ENCODE data around the gene PREX1. TPM values are rescaled to one million over a fixed set of nuclear protein-coding genes. Genes with fewer than 3 reads are reported as not detected.

Gene PREX1
- total RNA-seq, 1 experiment from 2014 or later: 20.0 TPM

DNA sequence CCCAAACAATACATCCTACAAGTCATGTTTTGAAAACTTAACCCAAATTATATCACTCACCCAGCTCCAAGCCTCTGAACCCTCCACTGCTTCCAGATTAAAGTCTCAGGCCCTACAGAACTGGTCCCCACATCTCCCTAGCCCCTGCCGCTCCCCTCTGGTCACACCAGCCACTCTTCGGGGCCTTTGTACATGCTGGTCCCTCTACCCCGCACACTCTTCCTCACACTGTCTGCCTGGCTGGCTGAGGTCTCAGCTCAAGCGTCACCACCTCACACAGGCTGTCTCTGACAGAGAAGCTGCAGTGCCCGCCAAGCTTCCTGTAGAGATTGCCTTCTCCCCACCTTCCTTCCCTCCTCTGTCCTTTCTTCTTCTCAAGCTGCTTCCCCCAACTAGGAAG lies 192.4 kb downstream of the PREX1 start:
- Histone ChIP-seq H3K27me3 (ENCODE audit: control insufficient read depth, insufficient read depth, low read length) (no peaks in the 10 kb centered on the region), H3K36me3 (ENCODE audit: control insufficient read depth, insufficient read depth, low read length) (no peaks in the 10 kb centered on the region), H3K4me1 (ENCODE audit: control insufficient read depth, insufficient read depth, low read length) (no peaks in the 10 kb centered on the region), H3K4me3 (ENCODE audit: low read depth in 2 of 2, low read length in 2 of 2) (no peak overlapping the region), H3K27ac (ENCODE audit: low read length) (no peak overlapping the region), H3K9me3 (ENCODE audit: control insufficient read depth, insufficient read depth, low read depth, low read length) (no peaks in the 10 kb centered on the region)
- DNase-seq (ENCODE audit: low read depth, low spot score): no peak
- TF ChIP-seq, protein P1, sequence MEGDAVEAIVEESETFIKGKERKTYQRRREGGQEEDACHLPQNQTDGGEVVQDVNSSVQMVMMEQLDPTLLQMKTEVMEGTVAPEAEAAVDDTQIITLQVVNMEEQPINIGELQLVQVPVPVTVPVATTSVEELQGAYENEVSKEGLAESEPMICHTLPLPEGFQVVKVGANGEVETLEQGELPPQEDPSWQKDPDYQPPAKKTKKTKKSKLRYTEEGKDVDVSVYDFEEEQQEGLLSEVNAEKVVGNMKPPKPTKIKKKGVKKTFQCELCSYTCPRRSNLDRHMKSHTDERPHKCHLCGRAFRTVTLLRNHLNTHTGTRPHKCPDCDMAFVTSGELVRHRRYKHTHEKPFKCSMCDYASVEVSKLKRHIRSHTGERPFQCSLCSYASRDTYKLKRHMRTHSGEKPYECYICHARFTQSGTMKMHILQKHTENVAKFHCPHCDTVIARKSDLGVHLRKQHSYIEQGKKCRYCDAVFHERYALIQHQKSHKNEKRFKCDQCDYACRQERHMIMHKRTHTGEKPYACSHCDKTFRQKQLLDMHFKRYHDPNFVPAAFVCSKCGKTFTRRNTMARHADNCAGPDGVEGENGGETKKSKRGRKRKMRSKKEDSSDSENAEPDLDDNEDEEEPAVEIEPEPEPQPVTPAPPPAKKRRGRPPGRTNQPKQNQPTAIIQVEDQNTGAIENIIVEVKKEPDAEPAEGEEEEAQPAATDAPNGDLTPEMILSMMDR (IDR thresholded peaks at IDR 0.05): no peak
- TF ChIP-seq TCF7L2 (IDR thresholded peaks at IDR 0.05; ENCODE audit: low read depth, low read length) (no peak), POLR2AphosphoS5 (IDR thresholded peaks at IDR 0.05; ENCODE audit: low read depth, low read length) (no peak), SIN3A (IDR thresholded peaks at IDR 0.05; ENCODE audit: borderline replicate concordance, insufficient read depth, low read depth, low read length) (no peak)
- TF ChIP-seq, protein P2, sequence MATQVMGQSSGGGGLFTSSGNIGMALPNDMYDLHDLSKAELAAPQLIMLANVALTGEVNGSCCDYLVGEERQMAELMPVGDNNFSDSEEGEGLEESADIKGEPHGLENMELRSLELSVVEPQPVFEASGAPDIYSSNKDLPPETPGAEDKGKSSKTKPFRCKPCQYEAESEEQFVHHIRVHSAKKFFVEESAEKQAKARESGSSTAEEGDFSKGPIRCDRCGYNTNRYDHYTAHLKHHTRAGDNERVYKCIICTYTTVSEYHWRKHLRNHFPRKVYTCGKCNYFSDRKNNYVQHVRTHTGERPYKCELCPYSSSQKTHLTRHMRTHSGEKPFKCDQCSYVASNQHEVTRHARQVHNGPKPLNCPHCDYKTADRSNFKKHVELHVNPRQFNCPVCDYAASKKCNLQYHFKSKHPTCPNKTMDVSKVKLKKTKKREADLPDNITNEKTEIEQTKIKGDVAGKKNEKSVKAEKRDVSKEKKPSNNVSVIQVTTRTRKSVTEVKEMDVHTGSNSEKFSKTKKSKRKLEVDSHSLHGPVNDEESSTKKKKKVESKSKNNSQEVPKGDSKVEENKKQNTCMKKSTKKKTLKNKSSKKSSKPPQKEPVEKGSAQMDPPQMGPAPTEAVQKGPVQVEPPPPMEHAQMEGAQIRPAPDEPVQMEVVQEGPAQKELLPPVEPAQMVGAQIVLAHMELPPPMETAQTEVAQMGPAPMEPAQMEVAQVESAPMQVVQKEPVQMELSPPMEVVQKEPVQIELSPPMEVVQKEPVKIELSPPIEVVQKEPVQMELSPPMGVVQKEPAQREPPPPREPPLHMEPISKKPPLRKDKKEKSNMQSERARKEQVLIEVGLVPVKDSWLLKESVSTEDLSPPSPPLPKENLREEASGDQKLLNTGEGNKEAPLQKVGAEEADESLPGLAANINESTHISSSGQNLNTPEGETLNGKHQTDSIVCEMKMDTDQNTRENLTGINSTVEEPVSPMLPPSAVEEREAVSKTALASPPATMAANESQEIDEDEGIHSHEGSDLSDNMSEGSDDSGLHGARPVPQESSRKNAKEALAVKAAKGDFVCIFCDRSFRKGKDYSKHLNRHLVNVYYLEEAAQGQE (IDR thresholded peaks at IDR 0.05; ENCODE audit: insufficient read depth in 1 of 2, low read depth in 2 of 2, low read length in 1 of 2): no peak
- POLR2A ChIA-PET: no interaction called here
- in situ Hi-C loops (cut with HindIII; ENCODE audit: low pct_unique_long_range_greater_than_20kb, low sequenced_read_pairs) (no loop called here), intact Hi-C loops (cut with micrococcal nuclease; ENCODE audit: unreplicated experiment) (no loop called here)
- CTCF ChIA-PET: interaction anchor here (0.9 kb wide), 1 partner anchor 22 kb away, joined by 3 read pairs; no protein-coding TSS in a partner anchor
- no TSS peak for BruUV-seq (replicated peaks)
- no peak for ATAC-seq

DNA sequence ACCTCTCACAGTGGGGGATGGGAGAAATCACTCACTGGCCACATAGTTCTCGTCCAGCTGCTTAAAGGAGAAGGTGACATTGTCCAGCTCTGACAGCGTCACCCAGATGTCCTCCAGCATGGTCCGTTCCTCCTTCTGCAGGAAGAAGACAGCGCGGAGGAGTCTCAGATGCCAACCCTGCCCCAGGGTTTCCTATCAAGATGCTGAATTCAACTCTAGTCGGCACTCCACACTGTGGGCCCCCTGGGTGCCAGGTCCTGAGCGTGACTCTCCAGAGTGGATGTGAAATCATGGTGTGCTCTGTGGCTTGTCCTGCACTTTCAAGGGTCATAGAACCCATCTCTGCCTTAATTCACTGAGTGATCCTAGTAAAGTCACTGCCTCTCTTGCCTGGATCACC lies 193.2 kb downstream of the PREX1 start:
- no peak for TF ChIP-seq POLR2AphosphoS5 (IDR thresholded peaks at IDR 0.05; ENCODE audit: low read depth, low read length)
- TF ChIP-seq TCF7L2 (IDR thresholded peaks at IDR 0.05; ENCODE audit: low read depth, low read length): no peak
- TF ChIP-seq, protein P2 (IDR thresholded peaks at IDR 0.05; ENCODE audit: insufficient read depth in 1 of 2, low read depth in 2 of 2, low read length in 1 of 2): no peak
- TF ChIP-seq SIN3A (IDR thresholded peaks at IDR 0.05; ENCODE audit: borderline replicate concordance, insufficient read depth, low read depth, low read length): no peak
- TF ChIP-seq, protein P1 (IDR thresholded peaks at IDR 0.05): no peak
- DNase-seq (ENCODE audit: low read depth, low spot score): no peak
- ChIA-PET POLR2A (no interaction called here), CTCF (no interaction called here)
- intact Hi-C loops (cut with micrococcal nuclease; ENCODE audit: unreplicated experiment) (no loop called here), in situ Hi-C loops (cut with HindIII; ENCODE audit: low pct_unique_long_range_greater_than_20kb, low sequenced_read_pairs) (no loop called here)
- Histone ChIP-seq H3K4me1 (ENCODE audit: control insufficient read depth, insufficient read depth, low read length) (no peaks in the 10 kb centered on the region), H3K9me3 (ENCODE audit: control insufficient read depth, insufficient read depth, low read depth, low read length) (no peaks in the 10 kb centered on the region), H3K27ac (ENCODE audit: low read length) (no peak overlapping the region), H3K4me3 (ENCODE audit: low read depth in 2 of 2, low read length in 2 of 2) (no peak overlapping the region), H3K27me3 (ENCODE audit: control insufficient read depth, insufficient read depth, low read length) (no peaks in the 10 kb centered on the region), H3K36me3 (ENCODE audit: control insufficient read depth, insufficient read depth, low read length) (no peaks in the 10 kb centered on the region)
- no peak for ATAC-seq
- BruUV-seq (replicated peaks): no TSS peak

Data from Panc1 (cell line).